GM19023 (cell line): Measurements from ENCODE around the gene USP17L12.
"Not testable (repeated sequence)": the region's sequence is repeated elsewhere in the genome, so short reads cannot be mapped to it uniquely, and the experiment has no call there.

Experiments used
- ATAC-seq: cut with Tn5 transposase; IDR thresholded peaks from one replicate; pipeline ENCODE4 v1.9.1; 2021; ENCODE audit warnings: mild to moderate bottlenecking, moderate library complexity; ENCODE audit not compliant: unreplicated experiment

USP17L12 gene

GRCh38 chr4:9219852-9220251, at the start of gene USP17L12:
USP17L12 (plus strand) TSS chr4:9220152; CDS start chr4:9220152, 0 bp downstream.
- not testable (repeated sequence) for ATAC-seq

- not testable (repeated sequence) for ATAC-seq
These were observed 9.6 kb upstream of the USP17L12 start, which contains the start of gene USP17L10 for GRCh38 chr4:9210357-9210756. USP17L10 (plus strand) TSS chr4:9210657; CDS start chr4:9210657, 0 bp downstream.

GRCh38 chr4:9214701-9215100, 5.3 kb upstream of the USP17L12 start:
- ATAC-seq, result not testable (repeated sequence)

GRCh38 chr4:9215105-9215504, 4.8 kb upstream of the USP17L12 start, which contains the start of gene USP17L11:
USP17L11 (plus strand) TSS chr4:9215405; CDS start chr4:9215405, 0 bp downstream.
- not testable (repeated sequence) for ATAC-seq

- not testable (repeated sequence) for ATAC-seq
These were observed 4.6 kb downstream of the USP17L12 start, which contains the start of gene USP17L13 for GRCh38 chr4:9224596-9224995. USP17L13 (plus strand) TSS chr4:9224896; CDS start chr4:9224896, 0 bp downstream.

GRCh38 chr4:9230249-9230648, 10.3 kb downstream of the USP17L12 start:
- ATAC-seq, result not testable (repeated sequence)

- not testable (repeated sequence) for ATAC-seq
These were observed 14.1 kb downstream of the USP17L12 start, which contains the start of gene USP17L15 for GRCh38 chr4:9234085-9234484. USP17L15 (plus strand) TSS chr4:9234385; CDS start chr4:9234385, 0 bp downstream.

GRCh38 chr4:9238461-9238860, 18.5 kb downstream of the USP17L12 start:
- ATAC-seq, result not testable (repeated sequence)

GRCh38 chr4:9243579-9243978, 23.6 kb downstream of the USP17L12 start, which contains the start of gene USP17L17:
USP17L17 (plus strand) TSS chr4:9243879; CDS start chr4:9243879, 0 bp downstream.
- not testable (repeated sequence) for ATAC-seq

GRCh38 chr4:9247953-9248680, 28.2 kb downstream of the USP17L12 start, which contains the start of gene USP17L18:
USP17L18 (plus strand) TSS chr4:9248630; CDS start chr4:9248630, 0 bp downstream.
- not testable (repeated sequence) for ATAC-seq

GRCh38 chr4:9253078-9253477, 33.1 kb downstream of the USP17L12 start, which contains the start of gene USP17L19:
USP17L19 (plus strand) TSS chr4:9253378; CDS start chr4:9253378, 0 bp downstream.
- not testable (repeated sequence) for ATAC-seq

GRCh38 chr4:9257824-9258223, 37.9 kb downstream of the USP17L12 start, which contains the start of gene USP17L20:
USP17L20 (plus strand) TSS chr4:9258124; CDS start chr4:9258124, 0 bp downstream.
- not testable (repeated sequence) for ATAC-seq

GRCh38 chr4:9262572-9262971, 42.6 kb downstream of the USP17L12 start, which contains the start of gene USP17L21:
USP17L21 (plus strand) TSS chr4:9262872; CDS start chr4:9262872, 0 bp downstream.
- not testable (repeated sequence) for ATAC-seq

GRCh38 chr4:9267319-9267718, 47.4 kb downstream of the USP17L12 start, which contains the start of gene USP17L22:
USP17L22 (plus strand) TSS chr4:9267619; CDS start chr4:9267619, 0 bp downstream.
- not testable (repeated sequence) for ATAC-seq
